Upper lobe of left lung (tissue), 6 donors: ENCODE results near the gene RECQL5. TPM values are rescaled to one million over a fixed set of nuclear protein-coding genes. Genes with fewer than 3 reads are reported as not detected.
"Not testable (repeated sequence)": the region's sequence is repeated elsewhere in the genome, so short reads cannot be mapped to it uniquely, and the experiment has no call there.

Experiments
- ATAC-seq, 2 donors: fragments of 200-7000 bp; cut with Tn5 transposase; one replicate each; pipeline ENCODE4 v1.9.1; 2022; ENCODE audit warnings: mild to moderate bottlenecking in 2 of 2, moderate library complexity in 2 of 2; ENCODE audit not compliant: low FRiP score in 2 of 2
- DNase-seq, 2 donors: peaks; one replicate each; pipeline ENCODE4 v3.0.0-alpha.2; 2019 to 2020
- H3K27ac ChIP-seq, 4 donors: fragments of 200-600 bp; sonication (generic); one replicate each; pipeline ENCODE4 v1.5.1; 2016 to 2019
- H3K27me3 ChIP-seq, 4 donors: fragments of 200-600 bp; sonication (generic); one replicate each; pipeline ENCODE4 v1.5.1; 2017 to 2019
- H3K36me3 ChIP-seq, 4 donors: fragments of 200-600 bp; sonication (generic); one replicate each; pipeline ENCODE4 v1.5.1; 2016 to 2019
- H3K4me1 ChIP-seq, 4 donors: fragments of 200-600 bp; sonication (generic); one replicate each; pipeline ENCODE4 v1.5.1; 2018 to 2019
- H3K4me3 ChIP-seq, 4 donors: fragments of 200-600 bp; sonication (generic); one replicate each; pipeline ENCODE4 v1.5.1; 2017 to 2019; ENCODE audit warnings: mild to moderate bottlenecking in 2 of 4, moderate library complexity in 1 of 4
- H3K9me3 ChIP-seq, 4 donors: fragments of 200-600 bp; sonication (generic); one replicate each; pipeline ENCODE4 v1.5.1; 2018 to 2019
- CTCF ChIP-seq, 6 experiments: fragments of 450-650 bp in 4 of 6; fragments of 200-600 bp in 2 of 6; sonication (generic) in 2 of 6; IDR thresholded peaks; one replicate each; pipeline ENCODE4 v1.5.1; 2016 to 2019; ENCODE audit warnings: antibody characterized with exemption in 6 of 6
- EP300 ChIP-seq, 4 donors: sonication (generic); formaldehyde crosslinking; IDR thresholded peaks; one replicate each; pipeline ENCODE4 v1.5.1; 2017; ENCODE audit warnings: antibody characterized with exemption in 4 of 4, control low read depth in 2 of 4
- POLR2A ChIP-seq, 4 donors: fragments of 450-650 bp; IDR thresholded peaks; one replicate each; pipeline ENCODE4 v1.5.1; 2016 to 2017; ENCODE audit warnings: antibody characterized with exemption in 4 of 4, mild to moderate bottlenecking in 2 of 4
- POLR2AphosphoS5 ChIP-seq, 2 donors: sonication (generic); formaldehyde crosslinking; IDR thresholded peaks; one replicate each; pipeline ENCODE4 v1.5.1; 2017; ENCODE audit warnings: antibody characterized with exemption in 2 of 2
- WGBS, 2 donors: methylation state at CpG; one replicate each; pipeline ENCODE4 v1.1.5; 2017 to 2018; 5-methylcytosine and 5-hydroxymethylcytosine counted together
- total RNA-seq, 6 donors: library from RNA; depleted of rRNA in 4 of 6; stranded (reverse); fragments of >200 nt in 4 of 6; gene quantifications; one replicate each; pipeline versions ENCODE4 v1.1.0 to v1.2.1, GENCODE V29; 2016 to 2021
- donor health status: DM: no; HTN: no; CAD: no; lungs with moderate emphysema.
- donor health status: DM: no; HTN: yes; CAD: no; lungs with severe emphysema.

The RECQL5 gene
- total RNA-seq, 6 donors from 2014 or later = 11.4 to 97.4 (median 41.4) TPM

GRCh38 chr17:75595284-75595919 is 71.6 kb downstream of the RECQL5 start:
- DNase-seq (no peak), ATAC-seq (no peak)

GRCh38 chr17:75594499-75595283 is 72.3 kb downstream of the RECQL5 start:
- Histone ChIP-seq H3K9me3 (no peaks in the 10 kb centered on the region), H3K4me1 (peaks cover 4 to 8% (median 6%) of the 10 kb centered on the region in 4 donors), H3K36me3 (peaks cover 0 to 19% (median 4%) of the 10 kb centered on the region in 4 donors), H3K27ac (no peak overlapping the region), H3K4me3 (no peak overlapping the region), H3K27me3 (no peaks in the 10 kb centered on the region)
- no peak for TF ChIP-seq POLR2AphosphoS5 (IDR thresholded peaks at IDR 0.05)
- TF ChIP-seq EP300 (IDR thresholded peaks at IDR 0.05) = no peak
- TF ChIP-seq CTCF (IDR thresholded peaks at IDR 0.05) = no peak
- no peak for TF ChIP-seq POLR2A (IDR thresholded peaks at IDR 0.05)
- WGBS, 2 donors = 88 to 91% methylated on average over 6 to 24 of the region's 28 CpGs
- ATAC-seq (no peak), DNase-seq (peak in 1 of 2 donors; percentile 67)

More at GRCh38 chr17:75595284-75595919, 71.6 kb downstream of the RECQL5 start:
- no peaks in the 10 kb centered on the region for H3K9me3 ChIP-seq
- TF ChIP-seq POLR2AphosphoS5 (IDR thresholded peaks at IDR 0.05) = no peak
- TF ChIP-seq POLR2A (IDR thresholded peaks at IDR 0.05) = no peak
- TF ChIP-seq EP300 (IDR thresholded peaks at IDR 0.05) = no peak
- no peak for TF ChIP-seq CTCF (IDR thresholded peaks at IDR 0.05)
- no peaks in the 10 kb centered on the region for H3K27me3 ChIP-seq
- 82 to 85% methylated on average over 11 to 13 of the region's 13 CpGs for WGBS, 2 donors
- no peak overlapping the region for H3K4me3 ChIP-seq
- peaks cover 0 to under 1% (median 0%) of the 10 kb centered on the region in 4 donors for H3K4me1 ChIP-seq
- H3K27ac ChIP-seq = no peak overlapping the region
- H3K36me3 ChIP-seq = peaks cover 0 to 15% (median 4%) of the 10 kb centered on the region in 4 donors

GRCh38 chr17:75593430-75593829 is 73.5 kb downstream of the RECQL5 start:
- H3K4me3 ChIP-seq, H3K27ac ChIP-seq, H3K27me3 ChIP-seq, DNase-seq, ATAC-seq, H3K9me3 ChIP-seq: not testable (repeated sequence)
- Histone ChIP-seq H3K36me3 (peaks cover 0 to 19% (median 4%) of the 10 kb centered on the region in 4 donors), H3K4me1 (peaks cover 6 to 17% (median 9%) of the 10 kb centered on the region in 4 donors)
- 88 to 90% methylated on average over 9 of the region's 9 CpGs for WGBS, 2 donors

GRCh38 chr17:75592348-75593020 is 74.5 kb downstream of the RECQL5 start:
- Histone ChIP-seq H3K9me3 (no peaks in the 10 kb centered on the region), H3K27me3 (no peaks in the 10 kb centered on the region), H3K4me3 (no peak overlapping the region), H3K4me1 (peaks cover 9 to 25% (median 11%) of the 10 kb centered on the region in 4 donors), H3K36me3 (peaks cover 0 to 19% (median 4%) of the 10 kb centered on the region in 4 donors), H3K27ac (no peak overlapping the region)
- WGBS, 2 donors = 93 to 97% methylated on average over 5 to 15 of the region's 17 CpGs
- no peak for ATAC-seq
- TF ChIP-seq EP300 (IDR thresholded peaks at IDR 0.05) = no peak
- no peak for TF ChIP-seq CTCF (IDR thresholded peaks at IDR 0.05)
- TF ChIP-seq POLR2AphosphoS5 (IDR thresholded peaks at IDR 0.05) = no peak
- TF ChIP-seq POLR2A (IDR thresholded peaks at IDR 0.05) = no peak
- no peak for DNase-seq

GRCh38 chr17:75591722-75592302 is 75.1 kb downstream of the RECQL5 start:
- WGBS, 2 donors = 93 to 95% methylated on average over 2 to 6 of the region's 7 CpGs
- Histone ChIP-seq H3K9me3 (no peaks in the 10 kb centered on the region), H3K4me1 (peaks cover 14 to 32% (median 17%) of the 10 kb centered on the region in 4 donors), H3K4me3 (no peak overlapping the region), H3K36me3 (peaks cover 0 to 19% (median 4%) of the 10 kb centered on the region in 4 donors), H3K27me3 (no peaks in the 10 kb centered on the region), H3K27ac (no peak overlapping the region)
- TF ChIP-seq POLR2A (IDR thresholded peaks at IDR 0.05) (no peak), EP300 (IDR thresholded peaks at IDR 0.05) (no peak), POLR2AphosphoS5 (IDR thresholded peaks at IDR 0.05) (no peak), CTCF (IDR thresholded peaks at IDR 0.05) (no peak)
- ATAC-seq = no peak
- DNase-seq = no peak
